ENCODE measurements around the gene CNDP1. TPM values are rescaled to one million over a fixed set of nuclear protein-coding genes. Genes with fewer than 3 reads are reported as not detected.

CNDP1 gene
- total RNA-seq, 4 donors from 2014 or later, result 0.15 TPM; not detected in 3

GRCh38 chr18:74519320-74520095 is 14.8 kb upstream of the CNDP1 start:
- no peak overlapping the region for H3K4me3 ChIP-seq
- WGBS, 2 donors (ENCODE audit: low coverage in 1 of 2), result 90 to 98% methylated on average over 7 to 9 of the region's 18 CpGs
- H3K4me1 ChIP-seq, result no peaks in the 10 kb centered on the region
- no peaks in the 10 kb centered on the region for H3K9me3 ChIP-seq
- no peaks in the 10 kb centered on the region for H3K27me3 ChIP-seq
- no peak overlapping the region for H3K27ac ChIP-seq
- TF ChIP-seq POLR2A (IDR thresholded peaks at IDR 0.05), result no peak
- TF ChIP-seq POLR2AphosphoS5 (IDR thresholded peaks at IDR 0.05), result no peak
- TF ChIP-seq, protein P1, sequence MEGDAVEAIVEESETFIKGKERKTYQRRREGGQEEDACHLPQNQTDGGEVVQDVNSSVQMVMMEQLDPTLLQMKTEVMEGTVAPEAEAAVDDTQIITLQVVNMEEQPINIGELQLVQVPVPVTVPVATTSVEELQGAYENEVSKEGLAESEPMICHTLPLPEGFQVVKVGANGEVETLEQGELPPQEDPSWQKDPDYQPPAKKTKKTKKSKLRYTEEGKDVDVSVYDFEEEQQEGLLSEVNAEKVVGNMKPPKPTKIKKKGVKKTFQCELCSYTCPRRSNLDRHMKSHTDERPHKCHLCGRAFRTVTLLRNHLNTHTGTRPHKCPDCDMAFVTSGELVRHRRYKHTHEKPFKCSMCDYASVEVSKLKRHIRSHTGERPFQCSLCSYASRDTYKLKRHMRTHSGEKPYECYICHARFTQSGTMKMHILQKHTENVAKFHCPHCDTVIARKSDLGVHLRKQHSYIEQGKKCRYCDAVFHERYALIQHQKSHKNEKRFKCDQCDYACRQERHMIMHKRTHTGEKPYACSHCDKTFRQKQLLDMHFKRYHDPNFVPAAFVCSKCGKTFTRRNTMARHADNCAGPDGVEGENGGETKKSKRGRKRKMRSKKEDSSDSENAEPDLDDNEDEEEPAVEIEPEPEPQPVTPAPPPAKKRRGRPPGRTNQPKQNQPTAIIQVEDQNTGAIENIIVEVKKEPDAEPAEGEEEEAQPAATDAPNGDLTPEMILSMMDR (IDR thresholded peaks at IDR 0.05), result no peak
- no peak for TF ChIP-seq EP300 (IDR thresholded peaks at IDR 0.05)
- H3K36me3 ChIP-seq, result peaks cover 0 to 85% of the 10 kb centered on the region in 2 donors
- no peak for ATAC-seq

DNA sequence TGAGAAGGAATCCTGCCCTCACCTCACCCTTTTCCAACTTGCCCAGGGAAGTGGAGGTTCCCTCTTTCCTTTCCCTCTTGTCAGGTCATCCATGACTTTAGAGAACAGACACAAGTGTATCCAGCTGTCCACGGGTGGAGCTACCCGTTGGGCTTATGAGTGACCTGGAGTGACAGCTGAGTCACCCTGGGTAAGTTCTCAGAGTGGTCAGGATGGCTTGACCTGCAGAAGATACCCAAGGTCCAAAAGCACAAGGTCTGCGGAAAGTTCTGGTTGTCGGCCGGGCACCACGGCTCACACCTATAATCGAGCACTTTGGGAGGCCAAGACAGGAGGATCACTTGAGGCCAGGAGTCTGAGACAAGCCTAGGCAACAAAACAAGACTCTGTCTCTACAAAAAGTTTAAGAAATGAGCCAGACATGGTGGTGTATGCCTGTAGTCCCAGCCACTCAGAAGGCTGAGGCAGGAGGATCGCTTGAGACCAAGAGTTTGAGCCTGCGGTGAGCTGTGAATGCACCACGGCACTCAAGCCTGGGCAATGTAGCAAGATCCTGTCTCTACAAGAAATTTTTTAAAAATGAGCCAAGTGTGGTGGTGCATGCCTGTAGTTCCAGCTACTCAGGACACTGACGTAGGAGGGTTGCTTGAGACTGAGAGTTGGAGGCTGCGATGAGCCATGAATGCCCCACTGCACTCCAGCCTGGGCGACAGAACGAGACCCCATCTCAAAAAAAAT is 14.0 kb upstream of the CNDP1 start:
- H3K9me3 ChIP-seq, result no peaks in the 10 kb centered on the region
- peaks cover 0 to 78% of the 10 kb centered on the region in 2 donors for H3K36me3 ChIP-seq
- H3K4me3 ChIP-seq, result no peak overlapping the region
- WGBS, 2 donors (ENCODE audit: low coverage in 1 of 2), result 84 to 90% methylated on average over 2 to 7 of the region's 14 CpGs
- no peaks in the 10 kb centered on the region for H3K4me1 ChIP-seq
- ATAC-seq, result no peak
- no peaks in the 10 kb centered on the region for H3K27me3 ChIP-seq
- H3K27ac ChIP-seq, result no peak overlapping the region
- TF ChIP-seq POLR2A (IDR thresholded peaks at IDR 0.05) (no peak), POLR2AphosphoS5 (IDR thresholded peaks at IDR 0.05) (no peak), EP300 (IDR thresholded peaks at IDR 0.05) (no peak)
- TF ChIP-seq, protein P1 (IDR thresholded peaks at IDR 0.05), result no peak

DNA sequence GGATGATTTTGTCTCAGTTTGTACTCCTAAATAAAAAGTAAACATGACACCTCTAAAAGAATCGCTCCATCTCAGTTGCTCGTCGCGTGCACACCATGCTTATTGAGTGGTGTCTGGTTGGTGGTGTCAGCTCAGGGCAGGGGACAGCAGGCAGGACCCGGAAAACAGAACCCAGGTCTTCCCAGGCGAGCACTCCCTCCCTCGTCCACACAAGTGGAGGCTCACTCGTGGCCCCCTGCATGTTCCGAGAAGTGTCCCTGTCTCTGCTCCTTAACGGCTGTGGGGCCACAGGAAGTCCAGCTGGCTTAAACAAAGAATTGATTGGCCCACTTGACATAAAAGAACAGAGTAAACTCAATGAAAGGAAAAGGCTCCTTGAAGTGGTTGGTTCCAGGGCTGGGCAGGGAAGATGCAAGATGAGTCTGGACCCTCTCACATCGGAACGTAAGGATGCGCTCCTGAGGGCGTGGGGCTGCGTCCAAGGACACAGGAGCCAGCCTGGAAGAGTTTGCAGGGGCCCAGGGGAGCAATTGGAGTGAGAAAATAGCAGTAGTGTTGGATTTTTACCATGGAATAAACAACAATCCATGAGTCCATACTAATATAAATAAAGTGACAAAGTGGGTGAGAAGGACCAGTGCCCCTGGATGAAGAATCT is 13.1 kb upstream of the CNDP1 start:
- TF ChIP-seq POLR2A (IDR thresholded peaks at IDR 0.05), result no peak
- TF ChIP-seq POLR2AphosphoS5 (IDR thresholded peaks at IDR 0.05), result no peak
- TF ChIP-seq, protein P1 (IDR thresholded peaks at IDR 0.05), result no peak
- no peak for TF ChIP-seq EP300 (IDR thresholded peaks at IDR 0.05)
- 84 to 92% methylated on average over 7 to 9 of the region's 15 CpGs for WGBS, 2 donors (ENCODE audit: low coverage in 1 of 2)
- no peak for ATAC-seq
- no peaks in the 10 kb centered on the region for H3K27me3 ChIP-seq
- no peak overlapping the region for H3K4me3 ChIP-seq
- H3K9me3 ChIP-seq, result no peaks in the 10 kb centered on the region
- no peaks in the 10 kb centered on the region for H3K4me1 ChIP-seq
- H3K36me3 ChIP-seq, result peaks cover 0 to 69% of the 10 kb centered on the region in 2 donors
- no peak overlapping the region for H3K27ac ChIP-seq

GRCh38 chr18:74522635-74523548 is 11.4 kb upstream of the CNDP1 start:
- H3K4me1 ChIP-seq, result no peaks in the 10 kb centered on the region
- no peaks in the 10 kb centered on the region for H3K9me3 ChIP-seq
- H3K4me3 ChIP-seq, result no peak overlapping the region
- TF ChIP-seq POLR2AphosphoS5 (IDR thresholded peaks at IDR 0.05) (no peak), POLR2A (IDR thresholded peaks at IDR 0.05) (no peak), EP300 (IDR thresholded peaks at IDR 0.05) (no peak)
- TF ChIP-seq, protein P1 (IDR thresholded peaks at IDR 0.05), result no peak
- H3K27ac ChIP-seq, result no peak overlapping the region
- H3K27me3 ChIP-seq, result no peaks in the 10 kb centered on the region
- WGBS, 2 donors (ENCODE audit: low coverage in 1 of 2), result 69% methylated on average over 5 of the region's 23 CpGs; no CpG with 5 or more reads in 1 of the 2 donors
- no peak for ATAC-seq
- peaks cover 0 to 52% of the 10 kb centered on the region in 2 donors for H3K36me3 ChIP-seq
